NOMO-1 (cell line): ENCODE measurements around the gene RHOU.
"Not testable (repeated sequence)": the region's sequence is repeated elsewhere in the genome, so short reads cannot be mapped to it uniquely, and the experiment has no call there.

Experiments
- DNase-seq, 2 experiments: peaks; one replicate each; lab custom pipeline; 2025; ENCODE audit not compliant: unreplicated experiment in 2 of 2; lab: John Stamatoyannopoulos, UW

Gene RHOU

DNA sequence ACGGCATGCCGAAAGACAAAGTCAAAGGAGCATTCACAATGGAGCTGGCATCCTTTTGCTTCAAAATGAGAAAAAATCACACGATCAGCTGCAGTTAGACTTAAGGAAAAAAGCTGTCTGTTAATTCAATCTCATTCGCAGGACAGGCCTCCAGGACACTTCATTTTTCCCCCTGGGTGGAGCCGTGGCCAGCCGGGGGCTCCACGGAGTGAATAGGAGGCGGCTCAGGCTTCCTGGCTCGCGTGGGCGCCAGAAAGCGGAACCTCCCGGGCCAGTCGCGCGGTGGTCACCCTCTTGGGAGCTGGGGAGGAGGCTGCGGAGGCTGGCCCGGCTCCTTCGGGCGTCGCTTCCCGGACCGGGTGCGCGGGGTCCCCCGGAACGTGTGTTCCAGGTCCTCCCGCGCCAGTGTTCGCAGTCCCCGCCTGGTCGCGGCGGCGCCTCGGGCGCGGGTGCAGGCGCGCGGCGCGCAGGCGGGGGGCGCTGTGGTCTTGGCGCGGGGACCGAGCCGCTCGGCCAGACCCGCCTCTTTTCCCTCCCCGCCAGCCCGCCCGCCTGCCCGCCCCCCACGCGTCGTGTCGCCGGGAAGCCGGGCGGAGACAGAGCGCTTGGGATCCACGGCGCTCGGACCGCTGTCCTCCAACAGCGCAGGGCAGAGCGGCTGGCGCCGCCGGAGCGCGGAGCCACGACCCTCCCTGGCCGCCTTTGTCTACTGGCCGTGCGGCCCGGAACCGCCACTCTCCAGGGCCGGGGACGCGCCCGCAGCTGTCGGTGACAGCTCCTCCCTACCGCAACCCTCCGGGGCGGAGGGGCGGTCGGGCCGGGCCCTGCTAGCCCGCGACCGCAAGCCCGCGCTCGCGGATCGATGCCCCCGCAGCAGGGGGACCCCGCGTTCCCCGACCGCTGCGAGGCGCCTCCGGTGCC is at the start of gene RHOU:
Gene RHOU, plus strand, starts transcription at position 599 of the 921 bp plus-strand sequence. Its CDS starts 264 bp downstream, at position 863.
- peak; percentile 61 to 72 for DNase-seq

DNA sequence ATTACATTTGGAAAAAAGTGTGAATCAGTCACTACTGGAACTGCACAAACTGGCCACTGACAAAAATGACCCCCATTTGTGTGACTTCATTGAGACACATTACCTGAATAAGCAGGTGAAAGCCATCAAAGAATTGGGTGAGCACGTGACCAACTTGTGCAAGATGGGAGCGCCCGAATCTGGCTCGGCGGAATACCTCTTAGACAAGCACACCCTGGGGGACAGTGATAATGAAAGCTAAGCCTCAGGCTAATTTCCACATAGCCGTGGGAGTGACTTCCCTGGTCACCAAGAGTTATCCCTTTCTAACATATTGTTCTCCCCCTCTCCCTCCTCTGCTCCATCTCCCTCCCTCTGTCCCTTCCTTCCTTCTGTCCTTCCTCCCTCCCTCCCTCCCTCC is 47.7 kb upstream of the RHOU start:
- DNase-seq = no peak

DNA sequence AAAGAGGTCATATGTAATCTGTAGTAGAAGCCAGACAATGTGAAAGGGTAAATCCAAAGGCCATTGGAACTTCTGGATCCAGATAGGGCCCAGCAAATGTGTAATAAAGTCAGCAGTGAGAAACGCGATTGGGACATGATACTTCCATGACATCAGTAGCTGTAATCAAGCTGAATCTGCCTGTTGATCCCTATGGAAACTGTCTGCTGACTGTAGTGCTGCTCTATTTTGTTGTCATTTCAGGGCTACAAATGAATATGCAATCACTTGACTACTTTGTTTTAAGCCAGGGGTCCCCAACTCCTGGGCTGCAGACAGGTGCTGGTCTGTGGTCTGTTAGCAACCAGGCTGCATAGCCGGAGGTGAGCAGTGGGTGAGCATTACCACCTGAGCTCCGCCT is 46.0 kb upstream of the RHOU start:
- no peak for DNase-seq

DNA sequence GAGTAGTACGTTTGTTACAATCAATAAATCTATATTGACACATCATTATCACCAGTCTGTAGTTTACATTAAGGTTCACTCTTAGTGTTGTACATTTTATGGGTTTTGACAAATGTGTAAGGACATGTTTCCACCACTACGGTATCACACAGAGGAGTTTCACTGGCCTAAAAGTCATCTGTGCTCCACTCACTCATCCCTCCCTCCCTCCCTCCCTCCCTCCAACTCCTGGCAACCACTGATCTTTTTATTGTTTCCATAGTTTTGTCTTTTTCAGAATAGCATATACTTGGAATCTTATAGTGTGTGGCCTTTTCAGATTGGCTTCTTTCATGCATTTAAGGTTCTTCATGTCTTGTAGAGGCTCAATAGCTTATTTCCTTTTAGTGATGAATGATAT is 44.1 kb upstream of the RHOU start:
- DNase-seq = no peak

DNA sequence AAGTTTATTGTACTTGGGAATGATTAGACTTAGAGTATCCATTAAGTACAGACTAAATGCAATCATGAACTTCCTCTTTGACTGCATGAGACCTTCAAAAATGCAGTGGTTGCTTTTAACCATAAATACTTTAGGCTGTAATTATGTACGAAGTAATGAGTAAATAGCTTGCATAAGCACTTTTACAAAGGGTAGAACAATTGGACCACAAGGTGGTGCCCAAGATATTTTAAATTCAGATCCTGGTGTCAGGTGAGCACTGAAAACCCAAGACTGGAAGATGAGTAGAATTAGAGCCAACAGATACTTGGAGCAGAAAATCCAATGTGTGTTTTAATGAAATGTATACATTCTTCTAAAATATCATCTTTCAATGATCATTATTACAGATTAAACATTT is 43.4 kb upstream of the RHOU start:
- peak; percentile 39 to 58 for DNase-seq

DNA sequence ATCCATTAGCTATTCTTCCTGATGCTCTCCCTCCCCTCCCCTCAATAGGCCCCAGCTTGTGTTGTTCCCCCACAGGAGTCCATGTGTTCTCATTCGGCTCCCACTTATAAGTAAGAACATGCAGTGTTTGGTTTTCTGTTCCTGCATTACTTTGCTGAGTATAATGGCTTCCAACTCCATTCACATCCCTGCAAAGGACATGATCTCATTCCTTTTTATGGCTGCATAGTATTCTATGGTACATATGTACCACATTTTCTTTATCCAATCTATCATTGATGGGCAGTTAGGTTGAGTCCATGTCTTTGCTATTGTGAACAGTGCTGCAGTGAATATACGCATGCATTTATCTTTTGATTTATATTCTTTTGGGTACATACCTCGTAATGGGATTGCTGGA is 40.8 kb upstream of the RHOU start:
- not testable (repeated sequence) for DNase-seq

DNA sequence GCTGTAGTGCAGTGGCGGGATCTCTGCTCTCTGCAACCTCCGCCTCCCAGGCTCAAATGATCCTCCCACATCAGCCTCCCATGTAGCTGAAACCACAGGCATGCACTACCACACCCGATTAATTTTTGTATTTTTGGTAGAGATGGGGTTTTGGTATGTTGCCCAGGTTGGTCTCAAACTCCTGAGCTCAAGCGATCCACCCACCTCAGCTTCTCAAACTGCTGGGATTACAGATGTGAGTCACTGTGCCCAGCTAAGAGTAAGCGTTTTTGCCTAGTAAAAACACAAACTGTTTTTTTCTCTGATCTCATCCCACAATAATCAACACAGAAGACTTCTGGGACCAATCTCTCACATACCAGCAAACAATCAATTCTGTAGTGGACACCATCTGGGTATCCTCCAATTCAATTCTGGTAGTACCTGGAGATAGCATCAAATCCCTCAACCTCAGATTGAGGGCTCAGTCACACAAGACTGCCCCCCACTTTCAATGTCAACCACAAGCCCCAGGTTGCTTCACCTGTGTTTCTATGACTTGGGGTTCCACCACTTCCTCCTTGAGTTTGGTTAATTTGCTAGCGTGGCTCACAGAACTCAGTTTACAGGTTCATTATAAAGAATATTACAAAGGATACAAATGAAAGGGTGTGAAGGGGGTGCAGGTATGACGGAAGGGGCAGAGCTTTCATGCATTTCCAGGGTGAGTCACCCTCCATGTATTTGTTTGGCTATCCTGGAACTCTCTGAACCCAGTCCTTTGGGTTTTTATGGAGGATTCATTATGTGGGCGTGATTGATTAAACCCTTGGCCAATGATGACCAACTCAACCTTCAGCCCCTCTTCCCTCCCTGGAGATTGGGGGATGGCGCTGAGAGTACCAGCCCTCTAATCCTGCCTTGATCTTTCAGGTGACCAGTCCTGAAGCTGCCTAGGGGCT is 40.0 kb upstream of the RHOU start:
- DNase-seq = no peak

DNA sequence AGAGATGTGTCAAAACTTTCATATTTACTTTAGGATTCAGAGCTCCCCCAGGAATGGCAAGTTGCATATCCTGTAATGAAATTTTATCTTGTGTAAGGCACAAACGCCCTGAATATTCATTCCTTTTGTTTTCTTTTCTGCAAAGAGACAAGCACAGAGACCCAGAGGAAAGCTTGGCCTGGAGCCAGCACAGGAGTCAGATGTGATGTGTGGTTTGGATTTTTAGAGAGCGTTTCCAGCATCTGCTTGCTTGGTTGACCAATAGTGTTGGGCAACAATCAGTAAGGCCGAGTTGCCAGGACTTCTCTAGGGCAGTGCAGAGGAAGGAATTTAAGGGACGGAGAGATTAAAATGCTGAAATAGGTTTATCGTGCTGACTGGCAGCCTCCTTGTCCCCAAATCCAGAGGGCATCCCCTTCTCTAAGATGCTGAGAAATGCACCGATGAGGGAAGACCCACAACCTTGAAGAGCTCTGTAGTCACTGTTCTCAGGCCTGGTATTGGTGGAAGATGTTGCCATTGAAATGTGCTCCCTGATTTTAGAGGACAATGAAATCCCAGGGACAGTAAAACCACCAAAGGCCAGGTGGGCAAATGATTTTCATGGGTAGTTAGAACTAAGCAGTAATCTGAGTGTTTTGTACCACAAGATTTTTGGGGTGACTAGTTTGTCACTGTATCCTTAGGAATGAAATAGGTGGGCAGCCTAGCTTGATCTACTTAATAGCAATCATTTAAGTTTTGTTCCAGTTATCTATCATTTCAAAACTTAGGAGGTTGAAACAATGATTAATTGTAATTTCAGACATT is 37.9 kb upstream of the RHOU start:
- DNase-seq = peak; percentile 43 to 85

DNA sequence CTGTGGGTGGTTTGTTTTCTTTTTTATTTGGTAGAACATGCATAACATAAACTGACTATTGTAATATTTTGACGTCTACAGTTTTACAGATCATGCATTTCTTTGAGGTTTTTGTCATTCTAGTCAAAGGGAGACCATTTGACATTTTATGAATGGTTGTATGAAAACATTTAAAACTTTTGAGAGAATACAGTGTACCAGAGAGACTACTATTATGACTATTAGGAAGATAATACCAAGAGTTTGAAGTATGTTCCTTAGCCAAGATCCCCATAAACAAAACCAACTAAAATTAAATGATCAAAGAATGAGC is 37.3 kb upstream of the RHOU start:
- no peak for DNase-seq

DNA sequence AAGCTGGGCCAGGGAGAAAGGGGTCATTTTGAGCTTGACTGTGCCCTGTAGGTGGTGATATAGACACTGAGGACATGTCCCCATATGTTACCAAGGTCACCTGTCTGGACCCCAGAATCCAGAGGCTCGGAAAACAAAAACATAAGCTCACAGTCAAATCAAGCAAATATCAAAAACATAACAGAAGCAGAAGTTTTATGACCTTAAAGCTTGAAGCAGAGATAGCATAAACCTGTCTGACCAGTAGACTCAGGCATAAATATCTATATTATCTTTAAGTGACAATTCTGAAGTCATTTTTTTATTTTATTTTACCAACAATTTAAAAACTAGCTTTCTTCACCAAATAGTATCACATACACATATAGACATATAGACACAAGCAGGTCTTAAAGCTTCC is 32.8 kb upstream of the RHOU start:
- DNase-seq = no peak

DNA sequence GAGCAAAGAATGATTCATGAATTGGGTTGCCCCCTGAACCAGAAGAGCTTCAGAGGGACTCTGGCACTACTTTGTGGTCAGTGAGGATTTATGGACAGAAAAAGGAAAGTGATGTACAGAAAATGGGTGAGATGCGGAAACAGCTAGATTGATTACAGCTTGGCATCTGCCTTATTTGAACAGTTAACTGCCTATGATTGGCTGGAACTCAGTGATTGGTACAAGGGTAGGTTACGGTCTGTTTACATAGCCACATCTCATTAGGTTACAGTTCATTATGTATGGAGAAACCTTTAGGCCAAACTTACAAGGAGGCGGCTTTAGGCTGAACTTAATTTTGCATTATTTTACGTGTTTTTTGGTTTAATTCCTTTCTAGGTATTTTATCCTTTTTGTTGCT is 29.0 kb upstream of the RHOU start:
- DNase-seq = no peak

DNA sequence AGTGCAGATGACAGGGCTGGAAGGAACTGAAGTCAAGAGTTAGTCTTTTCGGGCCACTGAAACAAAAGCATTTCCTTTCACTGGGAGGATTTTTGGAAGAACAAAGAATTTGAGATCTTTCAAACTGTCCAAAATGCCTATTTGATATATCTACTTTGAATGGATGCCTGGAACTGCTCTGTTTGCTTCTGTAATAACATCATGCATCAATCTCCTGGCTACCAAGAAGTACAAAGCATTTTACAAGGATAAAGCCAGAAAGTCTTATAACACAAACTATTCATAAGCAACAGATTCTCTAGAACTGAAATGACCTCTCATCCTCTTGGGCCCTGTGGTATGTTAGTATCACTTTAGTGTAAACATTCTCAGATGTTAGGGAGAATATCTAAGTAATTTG is 18.2 kb upstream of the RHOU start:
- no peak for DNase-seq

DNA sequence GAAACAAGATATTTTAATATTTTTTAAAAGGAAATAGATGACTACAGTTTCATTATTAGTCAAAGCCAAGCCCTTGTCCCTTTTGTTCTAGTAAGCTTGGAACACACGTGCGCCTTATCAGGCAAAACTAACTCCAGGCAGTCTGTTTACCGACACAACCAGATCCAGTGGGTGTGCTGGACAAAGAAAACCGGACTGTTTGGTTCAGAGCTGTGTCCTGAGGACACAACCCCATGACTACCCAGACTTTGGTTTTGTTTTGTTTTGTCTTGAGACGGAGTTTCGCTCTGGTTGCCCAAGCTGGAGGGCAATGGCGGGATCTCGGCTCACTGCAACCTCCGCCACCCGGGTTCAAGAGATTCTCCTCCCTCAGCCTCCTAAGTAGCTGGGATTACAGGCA is 13.9 kb upstream of the RHOU start:
- no peak for DNase-seq

DNA sequence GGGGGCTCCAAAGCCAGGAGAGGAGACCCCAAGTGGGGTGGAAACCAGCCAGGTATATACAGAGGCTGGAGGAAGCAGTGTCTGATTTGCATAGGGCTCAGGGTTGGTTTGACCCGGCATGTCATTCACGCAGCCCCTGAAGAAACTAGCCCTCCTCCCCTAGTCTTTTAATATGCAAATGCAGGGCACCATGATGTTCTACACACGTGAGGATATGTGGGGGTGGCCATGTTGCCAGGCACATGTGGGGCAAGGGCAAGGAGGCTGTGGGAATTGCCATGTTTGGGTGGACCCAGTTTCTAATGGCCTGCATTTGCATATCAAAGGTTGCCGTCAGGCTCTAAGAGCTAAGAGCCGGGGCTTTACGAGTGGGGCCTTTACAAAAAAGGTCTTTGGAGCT is 12.0 kb upstream of the RHOU start:
- DNase-seq = no peak

DNA sequence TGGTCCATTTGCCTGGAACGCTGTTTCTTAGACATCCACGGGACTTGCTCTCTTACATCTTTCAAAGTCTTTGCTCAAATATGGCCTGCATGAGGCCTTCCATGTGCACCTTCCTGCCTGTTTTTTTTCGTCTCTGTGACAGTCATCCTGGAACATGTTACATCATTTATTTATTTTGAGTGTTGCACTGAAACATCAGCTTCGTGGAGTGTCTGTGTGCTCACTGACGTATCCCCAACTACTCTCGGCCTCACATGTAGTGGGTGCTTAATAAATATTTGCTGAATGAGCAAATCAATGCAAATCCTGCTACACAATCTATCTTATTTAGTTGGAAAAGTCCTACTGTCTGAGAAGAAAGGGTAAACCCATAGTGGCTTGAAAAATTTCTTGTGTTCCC is 11.4 kb upstream of the RHOU start:
- no peak for DNase-seq

DNA sequence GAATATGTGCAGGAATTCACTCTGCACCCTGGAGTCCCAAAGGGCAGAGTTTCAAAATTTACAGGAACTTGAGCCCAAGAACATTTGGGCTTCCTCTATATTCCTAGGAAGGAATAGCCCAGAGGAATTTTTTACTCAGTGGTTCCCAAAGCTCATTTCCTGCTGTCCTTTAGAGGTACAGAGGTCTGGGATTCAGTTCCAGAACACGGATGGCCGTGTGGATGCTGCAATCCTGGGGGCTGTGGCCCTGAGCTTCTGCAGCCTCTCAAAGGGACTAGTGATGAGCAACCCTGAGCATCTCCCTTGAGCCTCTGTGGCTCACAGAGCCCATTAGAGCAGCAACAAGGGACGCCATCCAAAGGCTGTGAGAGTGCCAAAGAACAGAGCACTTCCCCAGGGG is 10.1 kb upstream of the RHOU start:
- no peak for DNase-seq

DNA sequence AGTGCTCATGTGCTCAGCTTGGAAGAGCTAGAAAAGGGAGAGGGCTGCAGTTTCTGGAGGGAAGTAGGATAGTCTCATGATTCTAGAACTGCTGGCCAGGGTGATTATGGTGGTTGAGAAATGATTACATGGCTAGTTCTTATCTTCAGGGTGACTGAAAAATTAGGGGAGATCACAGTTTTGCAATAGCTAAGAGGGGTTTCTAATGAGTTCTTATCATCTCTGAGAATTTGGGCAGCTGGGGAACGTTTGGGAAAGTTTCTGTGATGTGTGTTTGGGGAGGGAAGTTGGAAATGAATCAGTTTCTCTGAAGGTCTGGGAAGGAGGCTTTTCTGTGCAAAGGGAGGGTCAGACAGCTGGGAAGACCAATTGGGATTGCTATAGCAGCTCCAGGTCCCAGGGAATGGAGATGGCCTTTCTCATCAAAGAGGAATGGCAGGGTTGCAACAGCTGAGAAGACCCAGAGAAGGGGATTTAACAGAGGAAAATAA is 7.6 kb upstream of the RHOU start:
- DNase-seq = no peak

DNA sequence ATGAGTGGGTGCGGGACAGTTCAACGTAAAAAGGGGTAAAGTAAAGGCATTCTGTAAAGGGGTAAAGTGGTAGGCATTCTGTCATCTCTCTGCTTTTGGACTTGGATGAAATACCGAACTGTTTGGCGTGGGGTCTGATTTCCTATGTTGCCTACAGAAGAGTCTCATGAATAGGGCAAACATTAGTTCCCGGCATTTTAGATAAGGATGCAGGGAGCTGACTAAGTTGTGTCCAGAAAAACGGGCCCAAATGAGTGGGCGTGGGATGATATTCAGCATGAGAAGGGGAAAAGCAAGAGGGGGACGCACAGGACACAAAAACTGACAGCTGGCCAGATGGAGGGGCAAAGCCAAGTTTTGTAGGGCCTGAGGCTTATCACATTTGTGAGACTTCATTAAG is 2.9 kb upstream of the RHOU start:
- DNase-seq = no peak

DNA sequence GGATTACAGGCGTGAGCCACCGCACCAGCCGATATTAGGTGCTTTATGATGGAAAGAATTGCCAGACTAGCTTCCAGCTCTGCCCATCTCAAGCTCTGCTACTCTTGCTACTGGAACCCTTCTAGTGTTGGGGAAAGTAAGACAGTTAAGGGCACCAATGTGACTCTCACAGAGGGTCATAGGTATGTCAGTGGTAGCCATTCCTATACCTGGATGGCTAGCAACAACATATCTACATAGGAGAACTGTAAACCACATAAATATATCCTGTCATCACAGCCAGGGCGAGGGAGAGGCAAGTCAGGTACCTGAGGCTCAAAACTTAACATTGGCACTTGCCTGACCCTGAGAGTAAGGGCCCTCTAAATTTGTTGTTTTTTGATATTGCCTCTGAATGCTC is 1.7 kb upstream of the RHOU start:
- DNase-seq = no peak

DNA sequence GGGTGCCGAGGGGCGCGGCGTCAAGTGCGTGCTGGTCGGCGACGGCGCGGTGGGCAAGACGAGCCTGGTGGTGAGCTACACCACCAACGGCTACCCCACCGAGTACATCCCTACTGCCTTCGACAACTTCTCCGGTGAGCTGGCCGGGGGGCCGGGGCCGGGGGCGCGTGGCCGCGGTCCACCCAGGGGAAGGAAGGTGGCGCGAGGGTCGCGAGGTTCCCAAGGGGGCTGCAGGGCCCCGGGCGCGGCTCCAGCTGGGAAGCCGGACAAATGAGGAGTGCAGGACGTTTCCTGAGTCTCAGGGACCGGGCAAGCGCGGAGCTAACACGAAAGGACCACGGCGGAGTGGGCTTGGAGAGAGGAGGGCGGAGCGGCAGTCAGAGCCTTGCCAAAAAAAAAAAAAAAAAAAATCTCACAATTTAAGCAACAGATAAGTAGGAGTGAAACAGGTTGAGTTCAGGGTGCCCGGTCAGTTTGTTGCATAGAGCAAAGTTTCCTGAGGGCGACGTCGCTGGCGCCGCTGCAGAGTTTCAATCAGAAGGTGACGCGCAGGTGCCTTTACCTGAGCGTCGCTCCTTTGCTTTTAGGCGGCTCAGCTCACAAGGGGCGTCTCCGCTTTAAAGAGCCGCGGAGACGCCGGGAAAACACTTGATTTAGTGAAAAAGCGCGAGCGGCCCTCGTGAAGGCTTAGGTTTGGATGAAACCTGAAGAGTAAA is 750 bp downstream of the RHOU start:
- DNase-seq = peak; percentile 19 to 25
